Adrenal gland (tissue), 5 donors: ENCODE results near the gene WFDC10B.
"Not testable (repeated sequence)": the region's sequence is repeated elsewhere in the genome, so short reads cannot be mapped to it uniquely, and the experiment has no call there.

Source experiments
- POLR2A ChIP-seq, 2 donors: fragments of 450-650 bp; IDR thresholded peaks; one replicate each; pipeline ENCODE4 v1.6.1; 2017; ENCODE audit warnings: antibody characterized with exemption in 2 of 2, mild to moderate bottlenecking in 2 of 2, moderate library complexity in 1 of 2
- TF ChIP-seq, protein P1 (sequence below), 6 experiments: fragments of 450-650 bp in 4 of 6; fragments of 200-600 bp in 2 of 6; sonication (generic) in 1 of 6; IDR thresholded peaks; 1 replicate in 5 of 6; 2 replicates in 1 of 6; pipeline versions ENCODE4 v1.5.1 to v1.8.0; 2016 to 2021; ENCODE audit warnings: antibody characterized with exemption in 6 of 6, mild to moderate bottlenecking in 2 of 6, moderate library complexity in 1 of 6
- donor health status: DM: no; HTN: no; CAD: no.

DNA sequence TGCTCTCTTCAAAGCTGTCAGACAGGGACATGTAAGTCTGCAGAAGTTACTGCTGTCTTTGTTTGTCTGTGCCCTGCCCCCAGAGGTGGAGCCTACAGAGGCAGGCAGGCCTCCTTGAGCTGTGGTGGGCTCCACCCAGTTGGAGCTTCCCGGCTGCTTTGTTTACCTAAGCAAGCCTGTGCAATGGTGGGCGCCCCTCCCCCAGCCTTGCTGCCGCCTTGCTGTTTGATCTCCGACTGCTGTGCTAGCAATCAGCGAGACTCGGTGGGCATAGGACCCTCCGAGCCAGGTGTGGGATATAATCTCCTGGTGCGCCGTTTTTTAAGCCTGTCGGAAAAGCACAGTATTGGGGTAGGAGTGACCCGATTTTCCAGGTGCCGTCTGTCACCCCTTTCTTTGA lies 11.5 kb downstream of the WFDC10B start:
- TF ChIP-seq, protein P1, sequence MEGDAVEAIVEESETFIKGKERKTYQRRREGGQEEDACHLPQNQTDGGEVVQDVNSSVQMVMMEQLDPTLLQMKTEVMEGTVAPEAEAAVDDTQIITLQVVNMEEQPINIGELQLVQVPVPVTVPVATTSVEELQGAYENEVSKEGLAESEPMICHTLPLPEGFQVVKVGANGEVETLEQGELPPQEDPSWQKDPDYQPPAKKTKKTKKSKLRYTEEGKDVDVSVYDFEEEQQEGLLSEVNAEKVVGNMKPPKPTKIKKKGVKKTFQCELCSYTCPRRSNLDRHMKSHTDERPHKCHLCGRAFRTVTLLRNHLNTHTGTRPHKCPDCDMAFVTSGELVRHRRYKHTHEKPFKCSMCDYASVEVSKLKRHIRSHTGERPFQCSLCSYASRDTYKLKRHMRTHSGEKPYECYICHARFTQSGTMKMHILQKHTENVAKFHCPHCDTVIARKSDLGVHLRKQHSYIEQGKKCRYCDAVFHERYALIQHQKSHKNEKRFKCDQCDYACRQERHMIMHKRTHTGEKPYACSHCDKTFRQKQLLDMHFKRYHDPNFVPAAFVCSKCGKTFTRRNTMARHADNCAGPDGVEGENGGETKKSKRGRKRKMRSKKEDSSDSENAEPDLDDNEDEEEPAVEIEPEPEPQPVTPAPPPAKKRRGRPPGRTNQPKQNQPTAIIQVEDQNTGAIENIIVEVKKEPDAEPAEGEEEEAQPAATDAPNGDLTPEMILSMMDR (IDR thresholded peaks at IDR 0.05), result not testable (repeated sequence)
- TF ChIP-seq POLR2A (IDR thresholded peaks at IDR 0.05), result not testable (repeated sequence)
